GM18502 (cell line): Measurements from ENCODE around the gene ASAP2.

Experiments
- ATAC-seq: cut with Tn5 transposase; IDR thresholded peaks from one replicate; pipeline ENCODE4 v1.9.1; 2021; ENCODE audit warnings: mild to moderate bottlenecking; ENCODE audit not compliant: unreplicated experiment, poor library complexity

ASAP2 gene

DNA sequence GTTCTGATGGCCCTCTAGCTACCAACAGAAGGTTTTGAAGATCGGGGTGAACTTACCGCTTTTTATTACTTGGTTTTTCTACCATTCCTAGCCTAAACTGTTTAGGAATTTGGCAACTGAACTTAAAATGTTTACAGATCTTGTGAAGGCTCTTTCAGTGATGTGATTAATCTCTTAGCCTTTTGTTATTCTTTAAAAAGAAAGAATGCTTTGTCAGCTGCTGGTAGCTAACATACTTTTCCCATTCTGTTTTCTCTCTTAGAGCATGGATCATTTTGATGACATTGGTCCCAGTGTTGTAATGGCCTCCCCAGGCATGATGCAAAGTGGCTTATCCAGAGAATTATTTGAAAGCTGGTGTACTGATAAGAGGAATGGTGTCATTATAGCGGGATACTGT lies 234.9 kb downstream of the ASAP2 start:
- no peak for ATAC-seq

DNA sequence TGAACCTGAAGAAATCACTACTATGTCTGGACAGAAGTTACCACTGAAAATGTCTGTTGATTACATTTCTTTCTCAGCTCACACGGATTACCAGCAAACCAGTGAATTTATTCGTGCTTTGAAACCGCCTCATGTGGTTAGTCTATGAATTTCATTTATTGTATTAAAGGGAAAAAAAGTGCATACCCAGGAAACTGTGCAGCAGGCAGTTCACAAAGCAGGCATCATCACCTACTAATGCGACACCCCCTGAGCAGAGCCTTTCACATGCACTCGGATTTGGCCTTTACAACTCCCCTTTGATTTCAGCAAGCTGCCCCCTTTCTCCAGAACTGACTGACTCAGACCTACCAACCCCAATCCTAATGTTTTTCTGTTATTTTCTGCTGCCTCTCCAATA lies 236.9 kb downstream of the ASAP2 start:
- no peak for ATAC-seq

DNA sequence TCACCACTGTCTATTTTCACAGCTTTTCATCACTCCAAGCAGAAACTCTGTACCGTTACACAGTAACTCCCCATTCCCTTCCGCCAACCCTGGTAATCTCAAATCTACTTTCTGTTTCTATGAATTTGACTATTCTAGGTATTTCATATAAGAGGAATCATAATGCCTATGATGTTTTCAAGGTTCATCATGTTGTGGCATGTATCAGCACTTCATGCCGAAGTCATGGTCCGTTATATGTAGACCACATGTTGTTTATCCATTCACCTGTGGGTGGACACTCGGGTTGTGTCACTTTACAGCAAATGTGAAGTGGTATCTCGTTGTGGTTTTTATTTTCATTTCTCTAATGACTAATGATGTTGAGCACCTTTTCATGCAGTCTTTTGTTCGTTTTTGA lies 238.5 kb downstream of the ASAP2 start:
- no peak for ATAC-seq

DNA sequence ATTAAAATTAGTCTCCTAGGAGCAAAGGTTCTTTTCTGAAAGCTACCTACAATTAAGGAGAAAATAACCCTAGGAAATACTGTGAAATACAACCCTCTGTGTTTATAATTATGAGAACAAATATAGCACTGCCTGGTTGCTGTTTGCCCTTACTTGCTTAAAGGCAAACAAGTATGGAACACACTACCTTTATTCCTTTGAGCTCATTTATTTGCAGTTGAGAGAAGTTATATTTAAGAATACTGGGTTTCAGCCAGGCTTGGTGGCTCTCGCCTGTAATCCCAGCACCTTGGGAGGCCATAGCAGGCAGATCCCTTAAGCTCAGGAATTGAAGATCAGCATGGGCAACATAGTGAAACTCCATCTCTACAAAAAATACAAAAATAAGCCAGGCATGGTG lies 244.6 kb downstream of the ASAP2 start:
- no peak for ATAC-seq
